ENCODE results near the gene GATAD2B.

The GATAD2B gene

GRCh38 chr1:153951183-153951582 is 28.4 kb upstream of the GATAD2B start:
- DNase-seq: no peak

GRCh38 chr1:153946622-153947241 is 24.0 kb upstream of the GATAD2B start, which contains the start of gene DENND4B:
Gene DENND4B, minus strand, starts transcription at chr1:153946718. Its CDS starts 2,344 bp downstream, at chr1:153944374.
- DNase-seq: peak; percentile 65 to 80

- no peak for DNase-seq
These were observed 23.2 kb upstream of the GATAD2B start for GRCh38 chr1:153945795-153946621.

- no peak for DNase-seq
These were observed 22.5 kb upstream of the GATAD2B start for GRCh38 chr1:153945131-153945794.

- no peak for DNase-seq
These were observed 22.0 kb upstream of the GATAD2B start for GRCh38 chr1:153944827-153945117.

GRCh38 chr1:153944005-153944826 is 21.4 kb upstream of the GATAD2B start:
- DNase-seq: no peak

DNA sequence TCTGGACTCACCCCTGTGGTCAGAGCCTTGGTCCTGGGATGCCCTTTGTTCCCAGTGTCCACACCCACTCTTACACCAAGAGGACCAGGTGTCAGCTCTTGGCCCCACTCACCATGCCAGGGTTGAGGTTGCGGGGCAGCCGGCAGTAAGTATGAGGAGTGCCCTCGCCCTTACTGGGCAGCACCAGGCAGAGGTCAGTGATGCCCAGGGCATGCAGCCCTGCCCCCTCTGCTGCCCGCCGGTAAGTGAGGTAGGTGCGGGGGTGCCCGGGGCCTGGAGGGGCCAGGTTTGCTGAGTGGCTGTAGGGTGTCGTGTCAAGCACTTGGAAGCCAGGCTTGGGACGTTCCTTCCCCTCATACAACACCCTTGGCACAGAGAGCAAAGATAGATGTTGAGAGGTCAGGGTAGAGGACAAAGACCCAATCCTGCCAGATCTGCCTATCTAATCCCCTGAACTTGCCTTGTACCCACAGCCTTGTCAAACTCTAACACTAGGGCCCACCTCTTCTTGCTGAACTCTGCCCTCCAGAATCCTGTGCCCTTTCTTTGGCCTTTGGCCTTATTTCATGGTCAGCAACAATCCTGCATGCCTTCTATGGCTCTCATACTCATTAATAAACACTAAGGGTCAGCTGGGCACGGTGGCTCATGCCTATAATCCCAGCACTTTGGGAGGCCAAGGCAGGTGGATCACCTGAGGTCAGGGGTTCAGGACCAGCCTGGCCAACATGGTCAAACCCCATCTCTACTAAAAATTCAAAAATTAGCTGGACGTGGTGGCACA is 20.2 kb upstream of the GATAD2B start:
- DNase-seq: no peak

DNA sequence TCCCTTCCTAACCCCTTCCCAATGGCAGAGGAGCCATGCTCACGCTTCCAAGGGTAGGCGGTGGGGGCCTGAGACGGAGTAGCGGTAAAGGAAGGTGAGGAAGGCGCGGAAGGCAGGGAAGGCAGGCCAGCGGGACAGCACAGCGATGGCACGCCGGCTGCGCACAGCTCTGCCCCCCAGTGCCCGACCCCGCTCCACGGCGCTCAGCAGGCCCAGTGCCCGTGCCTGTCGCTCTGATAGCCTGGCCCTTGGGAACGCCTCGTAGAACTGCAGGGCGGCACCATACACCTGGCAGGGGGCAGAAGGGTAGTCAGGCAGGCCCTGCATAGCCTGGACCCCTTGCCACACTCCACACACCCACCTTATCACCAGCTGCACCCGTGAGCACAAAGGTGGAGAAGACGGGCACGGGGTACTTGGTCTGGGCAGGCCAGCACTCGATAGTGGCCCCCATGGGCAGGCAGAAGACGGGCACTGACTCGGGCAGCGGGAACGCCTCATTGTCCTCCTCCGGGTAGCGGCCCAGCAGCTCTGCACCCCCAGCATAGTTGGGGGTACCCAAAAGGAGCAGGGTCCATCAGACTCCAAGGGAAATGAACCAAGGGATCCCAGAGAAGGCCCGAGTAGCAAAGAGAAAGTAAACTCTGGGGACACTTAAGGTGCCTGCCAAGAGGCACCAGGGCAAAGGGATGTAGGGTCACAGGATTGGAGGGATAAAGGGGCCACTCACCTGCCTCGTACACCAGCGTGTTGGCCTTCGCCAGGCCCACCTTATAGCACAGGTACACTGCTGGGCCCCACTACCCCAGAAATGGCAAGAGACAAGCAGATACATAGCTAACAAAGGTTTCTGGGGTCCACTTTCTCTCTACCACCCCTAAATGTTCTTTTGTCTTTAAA is 19.3 kb upstream of the GATAD2B start:
- no peak for DNase-seq

- no peak for DNase-seq
These were observed 18.0 kb upstream of the GATAD2B start for GRCh38 chr1:153940756-153941155.

GRCh38 chr1:153939476-153939875 is 16.7 kb upstream of the GATAD2B start:
- no peak for DNase-seq

GRCh38 chr1:153938996-153939395 is 16.2 kb upstream of the GATAD2B start:
- no peak for DNase-seq

DNA sequence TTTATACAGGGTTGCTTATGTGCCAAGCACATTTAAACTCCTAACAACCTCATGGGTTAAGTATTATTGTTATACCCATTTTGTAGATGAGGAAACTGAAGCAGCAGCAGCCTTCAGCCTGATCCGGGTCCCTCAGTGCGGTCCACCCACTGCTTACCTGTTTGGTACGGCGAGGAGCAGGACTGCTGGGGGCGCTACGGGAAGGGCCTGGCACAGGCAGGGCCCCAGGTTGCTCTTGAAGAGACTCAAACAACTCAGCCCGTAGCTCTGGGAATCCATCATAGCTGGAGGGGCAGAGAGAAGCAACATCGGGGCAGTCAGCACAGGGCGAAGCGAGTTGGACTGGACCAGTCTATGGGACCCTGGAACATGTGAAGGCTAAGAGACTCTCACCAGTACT is 14.6 kb upstream of the GATAD2B start:
- no peak for DNase-seq

DNA sequence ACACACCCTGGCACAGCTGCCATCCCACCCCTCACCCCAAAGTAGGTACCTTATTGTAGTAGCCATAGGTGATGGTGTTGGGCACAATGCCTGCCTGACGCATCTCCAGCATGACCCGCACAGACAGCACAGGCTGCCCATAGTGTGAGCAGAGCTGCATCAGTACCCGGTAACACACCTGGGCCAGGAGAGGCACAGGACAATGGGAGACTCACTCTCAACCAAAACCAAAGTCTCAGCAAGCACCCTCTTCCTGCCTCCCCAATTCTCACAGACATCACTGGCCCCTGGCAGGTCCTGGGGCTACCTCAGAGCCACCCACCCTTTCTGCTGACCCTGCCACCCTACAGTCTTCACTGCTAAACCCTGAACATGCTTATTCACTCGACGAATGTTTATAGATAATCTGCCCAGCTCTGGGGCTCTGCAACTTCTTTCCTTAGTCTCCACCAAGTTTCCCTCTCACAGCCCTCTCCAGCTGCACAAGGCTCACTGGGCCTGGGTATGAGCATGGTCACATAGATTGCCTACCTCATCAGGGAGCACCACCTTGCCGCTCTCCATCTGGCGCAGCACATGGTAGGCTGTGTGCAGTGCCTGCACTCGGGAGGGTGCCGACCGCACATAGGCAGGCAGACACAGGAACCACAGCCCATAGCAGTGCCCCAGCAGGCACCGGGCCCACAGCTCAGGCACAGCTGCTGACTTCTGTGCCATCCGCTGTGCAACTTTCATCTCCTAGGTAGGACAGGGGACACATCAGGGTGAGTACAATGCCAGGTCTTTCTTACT is 13.4 kb upstream of the GATAD2B start:
- no peak for DNase-seq

GRCh38 chr1:153934746-153935145 is 12.0 kb upstream of the GATAD2B start:
- DNase-seq: no peak

GRCh38 chr1:153933955-153934354 is 11.2 kb upstream of the GATAD2B start:
- DNase-seq: no peak

GRCh38 chr1:153933430-153933829 is 10.7 kb upstream of the GATAD2B start:
- no peak for DNase-seq

DNA sequence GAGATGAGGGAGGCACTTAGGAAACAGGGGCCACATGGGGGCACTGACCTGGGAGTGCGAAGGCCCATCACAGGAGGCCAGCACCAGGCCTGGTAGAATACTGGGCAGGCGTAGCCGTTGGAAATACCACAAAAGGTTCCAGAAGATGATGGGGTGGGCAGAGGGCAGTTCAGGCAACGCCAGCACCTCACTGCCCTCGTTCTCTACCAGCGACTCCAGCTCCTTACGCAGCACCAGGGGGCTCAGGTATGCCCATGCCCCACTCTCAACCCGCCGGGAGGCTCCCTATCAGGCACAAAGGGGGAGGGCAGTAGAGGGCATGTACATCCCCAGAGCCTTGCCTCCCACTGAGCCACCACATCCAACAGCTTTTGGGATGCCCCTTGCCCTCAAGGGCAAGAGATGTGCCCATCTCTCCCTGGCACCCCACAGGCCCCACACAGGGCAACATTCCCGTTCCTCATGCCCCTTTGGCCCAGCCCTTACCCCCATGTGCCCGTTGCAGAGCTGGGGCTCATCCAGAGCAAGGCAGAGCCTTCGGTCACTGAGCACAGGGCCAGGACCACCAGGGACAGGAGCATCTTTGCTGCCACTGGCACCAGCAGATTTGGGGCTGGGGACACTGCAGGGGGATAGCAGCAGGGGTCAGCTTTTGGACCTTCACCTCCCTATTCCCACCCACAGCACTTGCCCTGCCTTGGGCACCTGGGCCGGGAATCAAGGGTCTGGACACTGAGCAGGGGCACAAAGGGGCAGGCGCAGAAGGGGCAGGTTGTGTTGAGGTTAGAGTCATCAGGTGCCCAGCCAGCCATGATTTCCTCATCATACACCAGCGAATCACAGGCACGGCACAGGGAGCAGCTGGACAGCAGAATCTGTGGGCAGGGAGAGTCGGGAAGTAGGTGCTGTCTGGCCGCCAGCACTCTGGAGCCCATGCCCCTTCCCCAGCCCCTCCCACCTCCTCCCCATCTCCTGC is 9.7 kb upstream of the GATAD2B start:
- DNase-seq: no peak

DNA sequence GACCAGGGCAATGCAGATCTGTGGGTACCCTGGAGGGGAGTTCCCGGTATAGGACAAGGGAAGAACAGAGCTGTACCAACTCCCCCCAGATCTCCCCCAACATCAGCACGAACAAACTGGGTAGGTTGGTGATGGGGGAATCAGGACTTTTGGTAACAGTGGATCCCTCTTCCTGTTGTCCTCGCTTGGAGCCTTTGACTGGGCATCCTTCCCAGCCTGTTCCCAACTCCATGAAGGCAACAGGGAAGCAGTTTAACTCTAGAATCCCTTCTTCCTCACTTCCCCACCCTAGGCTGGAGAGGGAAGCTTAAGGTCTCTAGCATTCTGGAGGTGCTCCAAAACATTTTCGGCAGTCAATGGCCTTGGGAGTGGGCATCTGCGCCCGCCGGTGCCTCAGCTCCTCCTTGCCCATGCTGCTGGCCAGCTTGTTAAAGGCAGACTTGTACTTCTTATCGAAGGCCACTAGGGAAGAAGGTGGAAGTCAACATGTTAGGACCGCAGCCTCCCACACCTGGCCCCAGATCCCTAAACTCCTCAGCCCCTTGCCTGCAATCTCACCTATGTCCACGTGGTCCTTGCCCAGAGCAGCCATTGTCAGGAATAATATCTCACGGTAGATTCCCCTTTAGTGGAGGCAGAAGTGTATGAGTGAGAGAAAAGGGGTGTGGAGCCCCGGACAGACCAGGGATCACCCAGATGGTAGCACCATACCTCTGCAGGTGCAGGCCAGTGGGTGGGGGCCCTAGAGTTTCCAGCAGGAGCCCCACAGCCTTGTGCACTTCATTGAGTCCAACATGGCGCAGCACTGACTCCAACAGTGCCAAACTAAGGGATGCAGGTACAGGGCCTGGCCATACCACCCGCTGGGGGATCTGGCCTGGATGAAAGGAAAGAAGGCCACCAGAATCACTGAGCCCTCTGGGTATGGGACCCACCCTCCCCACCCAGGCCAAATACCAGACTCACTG is 7.5 kb upstream of the GATAD2B start:
- DNase-seq: no peak
